ENCODE measurements around the gene RNPS1.
"Not testable (repeated sequence)": the region's sequence is repeated elsewhere in the genome, so short reads cannot be mapped to it uniquely, and the experiment has no call there.

Gene RNPS1

DNA sequence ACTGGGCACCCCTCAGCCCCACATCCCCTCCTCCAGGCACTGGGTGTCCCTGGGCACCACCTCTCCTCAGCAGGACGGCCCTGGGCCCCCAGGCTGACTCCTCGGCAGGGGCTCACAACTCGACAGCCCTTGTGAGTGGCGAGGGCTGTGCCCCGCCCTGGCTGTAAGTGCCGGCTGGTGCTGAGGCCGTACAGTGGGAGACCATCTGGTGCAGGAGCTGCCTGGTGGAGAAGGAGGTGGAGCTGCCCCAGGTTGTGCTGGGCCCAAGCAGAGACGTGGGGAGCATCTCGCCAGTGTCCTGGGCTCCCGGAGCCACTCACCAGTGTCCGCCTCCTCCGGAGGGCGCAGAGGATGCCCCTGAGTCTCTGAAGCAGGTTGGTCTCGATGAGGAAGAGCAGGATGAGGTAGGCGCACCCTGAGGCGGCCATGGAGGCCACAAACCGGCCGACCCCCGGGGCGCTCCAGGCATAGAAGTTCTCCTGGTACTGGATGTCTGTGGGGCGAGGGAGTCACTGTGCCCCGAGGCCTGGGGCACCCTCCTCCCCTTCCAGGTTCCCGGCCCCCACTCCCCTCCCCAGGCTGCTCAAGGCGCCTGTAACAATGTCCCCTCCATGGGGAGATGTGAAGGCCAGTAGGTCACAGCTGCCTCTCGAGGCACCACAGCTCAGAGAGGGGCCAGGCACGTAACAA is 15.1 kb upstream of the RNPS1 start:
- in situ Hi-C loops (cut with MboI; ENCODE audit: low sequenced_read_pairs), result no loop called here

DNA sequence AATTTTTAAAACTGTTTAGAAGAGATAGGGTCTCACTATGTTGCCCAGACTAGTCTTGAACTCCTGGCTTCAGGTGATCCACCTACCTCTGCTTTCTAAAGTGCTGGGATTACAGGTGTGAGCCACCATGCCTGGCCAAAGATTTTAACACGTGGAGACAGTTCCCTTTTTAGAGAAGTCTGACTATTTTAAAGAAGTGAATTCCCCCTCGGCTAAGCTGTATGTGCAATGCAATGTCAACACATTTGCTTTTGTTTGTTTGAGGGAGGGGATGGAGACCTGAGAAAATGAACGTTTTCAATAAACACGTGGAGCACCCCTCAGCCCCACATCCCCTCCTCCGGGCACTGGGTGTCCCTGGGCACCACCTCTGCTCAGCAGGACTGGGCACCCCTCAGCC is 14.3 kb upstream of the RNPS1 start:
- in situ Hi-C loops (cut with MboI; ENCODE audit: low sequenced_read_pairs), result no loop called here

DNA sequence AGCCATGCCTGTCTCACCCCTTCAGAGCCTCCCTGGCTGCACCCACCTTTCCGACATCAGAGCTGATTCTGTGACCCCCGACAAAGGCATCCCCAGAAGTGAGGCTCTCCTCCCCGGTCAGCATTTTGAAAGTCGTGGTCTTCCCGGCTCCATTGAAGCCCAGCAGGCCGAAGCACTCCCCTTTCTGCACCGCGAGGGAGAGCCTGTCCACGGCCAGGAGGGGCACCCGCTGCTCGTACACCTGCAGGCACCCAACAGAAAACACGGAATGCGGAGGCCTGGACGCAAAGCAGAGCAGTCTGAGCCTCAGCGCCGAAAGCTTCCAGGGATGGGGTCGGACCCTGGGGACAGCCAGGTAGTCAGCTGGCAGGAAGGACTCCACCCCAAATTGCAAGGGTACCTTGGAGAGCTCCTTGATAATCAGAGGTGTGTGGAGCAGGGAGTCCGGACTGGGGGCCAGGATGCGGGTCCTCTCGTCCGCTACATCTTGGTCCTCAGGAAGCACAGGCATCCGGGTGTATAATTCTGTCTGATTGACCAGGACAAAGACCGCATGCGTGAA is 13.1 kb upstream of the RNPS1 start:
- in situ Hi-C loops (cut with MboI; ENCODE audit: low sequenced_read_pairs), result no loop called here

DNA sequence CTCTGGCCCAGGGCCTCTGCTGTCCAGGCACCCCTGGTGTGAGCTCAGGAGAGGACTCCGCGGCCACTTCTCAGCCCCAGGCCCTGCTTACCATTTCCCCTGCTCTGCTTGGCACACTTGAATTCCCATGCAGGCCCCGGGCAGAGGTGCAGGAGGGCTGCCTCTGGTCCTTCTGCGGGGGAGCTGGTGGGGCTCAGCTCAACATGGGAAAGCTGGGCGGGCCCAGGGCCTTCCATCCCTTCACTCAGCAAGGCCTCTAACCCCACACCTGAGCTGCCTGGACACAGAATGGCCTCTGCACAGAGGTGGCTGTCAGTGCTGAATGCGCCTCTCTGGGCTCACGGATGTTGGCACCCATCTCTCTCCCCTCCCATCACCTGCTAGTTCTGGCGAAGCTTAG is 12.5 kb upstream of the RNPS1 start:
- in situ Hi-C loops (cut with MboI; ENCODE audit: low sequenced_read_pairs), result no loop called here

DNA sequence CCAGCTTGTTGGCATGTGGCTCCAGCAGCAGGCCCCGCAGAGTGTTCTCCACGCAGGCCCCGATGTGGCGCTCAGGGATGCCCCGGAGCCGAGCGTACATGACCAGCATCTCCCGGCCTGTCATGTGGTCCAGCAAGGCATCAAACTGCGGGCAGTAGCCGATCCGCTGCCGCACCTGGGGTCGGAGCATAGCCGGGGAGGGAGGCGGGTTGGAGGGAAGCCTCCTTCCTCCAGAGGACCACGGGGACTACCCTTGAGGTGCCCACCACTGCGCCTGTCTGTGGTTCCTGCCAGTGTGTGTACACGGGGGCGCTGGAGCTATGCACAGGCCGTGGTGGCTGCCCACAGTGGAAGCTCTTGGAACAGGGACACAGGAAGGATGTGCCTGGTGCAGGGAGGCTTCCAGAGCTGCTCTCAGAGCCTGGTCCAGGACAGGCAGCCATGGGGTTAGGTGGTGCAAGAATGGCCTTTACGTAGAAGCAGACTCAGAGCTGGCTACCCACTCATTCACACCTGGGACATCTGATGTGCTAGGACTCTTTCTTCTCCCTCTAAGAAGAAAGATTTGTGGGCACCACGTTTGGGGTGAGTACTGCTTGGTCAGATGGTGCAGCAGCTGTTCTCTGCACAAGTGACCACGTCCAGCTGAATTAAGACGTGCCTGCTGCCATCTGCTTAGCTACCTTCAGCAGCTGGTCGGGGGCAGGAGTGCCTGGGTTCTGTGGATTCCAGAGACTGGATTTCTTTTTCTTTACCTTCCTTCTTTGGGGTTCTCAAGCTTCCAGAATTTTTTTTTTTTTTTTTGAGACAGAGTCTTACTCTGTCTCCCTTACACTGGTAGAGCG is 11.3 kb upstream of the RNPS1 start:
- in situ Hi-C loops (cut with MboI; ENCODE audit: low sequenced_read_pairs), result no loop called here

DNA sequence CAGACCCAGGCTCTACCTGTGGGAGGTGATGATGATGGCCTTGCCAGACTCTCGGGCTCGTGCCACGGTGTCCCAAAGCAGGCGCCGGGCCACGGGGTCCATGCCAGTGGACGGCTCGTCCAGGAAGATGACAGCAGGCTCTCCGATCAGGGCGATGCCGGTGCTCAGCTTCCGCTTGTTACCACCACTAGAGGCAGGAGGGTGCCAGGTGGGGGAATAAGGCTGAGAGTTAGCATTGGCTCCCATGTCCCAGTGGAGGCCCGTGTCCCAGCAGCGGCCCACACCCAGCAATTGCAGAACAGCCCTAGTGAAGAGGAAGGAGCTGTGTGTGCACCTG is 10.3 kb upstream of the RNPS1 start:
- in situ Hi-C loops (cut with MboI; ENCODE audit: low sequenced_read_pairs), result no loop called here

DNA sequence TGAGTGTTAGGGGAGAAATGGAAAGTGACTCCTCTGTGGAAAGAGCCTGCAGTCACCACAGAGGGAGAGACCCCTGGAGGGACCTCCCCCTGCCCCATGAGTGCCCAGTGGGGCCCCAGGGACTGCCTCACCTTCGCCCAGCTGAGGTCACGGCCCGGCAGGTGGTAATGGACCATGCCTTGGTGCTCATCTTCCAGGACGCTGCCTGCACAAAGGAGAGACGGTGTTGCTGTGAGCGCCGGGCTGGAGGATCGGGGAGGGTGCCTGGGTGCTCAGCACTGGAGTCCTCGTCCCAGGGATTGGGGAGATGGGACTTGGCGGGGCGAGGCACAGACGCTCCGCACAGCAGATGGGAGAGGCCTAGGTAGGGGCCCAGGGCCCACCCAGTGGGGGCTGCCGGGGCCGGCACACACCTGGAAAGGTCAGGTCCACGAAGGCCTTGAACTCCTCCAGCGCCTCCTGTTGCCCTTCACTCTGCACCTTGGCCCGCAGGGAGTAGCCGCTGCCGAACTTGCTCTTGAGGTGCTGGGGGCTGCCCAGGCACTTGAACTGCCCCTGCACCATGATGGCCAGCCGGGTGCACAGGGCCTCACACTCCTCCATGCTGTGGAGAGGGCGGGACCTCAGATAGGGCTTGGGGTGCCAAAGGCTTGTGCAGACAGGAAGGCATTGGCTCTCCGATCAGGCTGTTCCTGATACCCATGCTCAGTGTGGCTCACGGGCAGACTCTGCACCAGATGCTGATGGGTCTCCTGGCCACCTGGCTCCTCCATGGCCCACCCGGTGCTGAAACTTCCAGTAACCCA is 9.7 kb upstream of the RNPS1 start:
- in situ Hi-C loops (cut with MboI; ENCODE audit: low sequenced_read_pairs), result no loop called here

DNA sequence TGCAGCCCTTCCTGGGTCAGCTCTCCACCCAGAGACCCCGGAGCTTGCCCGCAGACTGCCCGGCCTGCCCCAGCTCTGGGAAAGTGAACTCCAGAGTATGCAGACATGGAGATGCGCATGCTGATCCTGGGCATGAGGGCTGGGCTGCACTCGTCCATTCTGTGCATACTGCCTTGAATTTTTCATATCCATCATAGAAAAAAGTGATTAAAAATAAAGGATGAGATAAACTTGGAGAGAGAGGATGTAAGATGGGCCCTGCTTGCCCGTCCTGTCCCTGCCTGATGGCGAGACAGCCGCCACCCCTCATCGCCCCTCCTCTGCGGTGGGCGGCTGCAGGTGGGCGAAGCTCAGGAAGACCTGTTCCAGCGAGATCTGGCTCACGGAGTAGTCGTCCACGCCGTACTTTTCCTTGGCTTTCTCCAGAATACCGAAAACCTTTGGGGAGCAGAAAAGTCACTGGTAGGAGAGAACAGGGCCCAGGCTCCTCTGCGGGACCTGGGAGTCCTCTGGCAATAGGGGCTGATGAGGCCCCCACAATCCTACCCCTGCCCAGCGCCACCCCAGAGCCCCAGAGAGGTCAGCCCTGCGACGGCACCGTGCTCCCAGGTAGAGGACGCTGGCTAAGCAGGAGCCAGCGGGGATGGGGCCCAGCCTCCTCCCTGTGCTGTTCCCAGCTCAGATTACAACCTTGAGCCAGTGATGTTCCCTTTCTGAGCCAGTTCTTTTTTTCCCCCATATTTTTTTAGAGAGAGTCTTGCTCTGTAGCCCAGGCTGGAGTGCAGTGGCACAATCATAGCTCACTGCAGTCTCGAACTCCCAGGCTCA is 8.7 kb upstream of the RNPS1 start:
- in situ Hi-C loops (cut with MboI; ENCODE audit: low sequenced_read_pairs), result no loop called here

DNA sequence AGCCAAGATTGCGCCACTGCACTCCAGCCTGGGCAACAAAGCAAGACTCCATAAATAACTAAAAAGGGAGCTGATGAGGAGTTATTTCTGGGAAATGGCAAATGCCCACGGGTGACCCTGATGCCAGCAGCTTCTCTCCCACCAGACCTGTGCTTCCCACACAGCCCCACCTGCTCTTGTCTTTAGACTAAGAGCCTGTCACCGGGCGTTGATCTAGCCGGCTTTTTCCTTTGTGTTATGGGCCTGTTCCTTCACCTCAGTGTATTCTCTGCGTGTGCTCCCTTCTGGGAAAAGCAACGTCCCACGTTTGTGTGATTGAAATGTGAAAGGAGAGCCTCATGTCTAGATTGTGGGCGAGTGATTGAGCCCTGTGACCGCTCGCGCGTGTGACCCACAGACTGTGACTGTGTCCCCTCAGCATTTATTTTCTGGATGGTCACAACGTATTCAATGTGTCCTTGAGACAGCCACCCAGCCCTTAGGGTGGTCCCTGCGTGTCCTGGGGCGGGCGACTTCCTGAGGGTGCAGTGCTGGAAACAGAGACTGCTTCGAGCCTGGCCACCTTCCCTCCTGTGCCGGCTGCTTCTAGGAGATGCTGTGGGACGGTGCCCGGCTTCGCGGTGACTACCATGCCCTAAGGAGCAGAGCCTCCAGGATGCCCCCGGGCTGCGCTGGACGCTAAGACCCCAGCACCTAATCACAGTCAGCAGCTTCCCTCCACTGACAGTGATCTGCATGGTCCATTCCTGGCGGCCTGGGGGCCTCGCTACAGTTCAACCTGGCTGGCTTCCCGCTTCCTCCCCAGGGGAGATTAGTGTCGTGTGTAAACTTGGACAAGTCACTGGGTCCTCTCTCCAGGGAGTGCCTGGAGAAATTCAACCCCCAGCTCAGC is 7.8 kb upstream of the RNPS1 start:
- in situ Hi-C loops (cut with MboI; ENCODE audit: low sequenced_read_pairs), result no loop called here

DNA sequence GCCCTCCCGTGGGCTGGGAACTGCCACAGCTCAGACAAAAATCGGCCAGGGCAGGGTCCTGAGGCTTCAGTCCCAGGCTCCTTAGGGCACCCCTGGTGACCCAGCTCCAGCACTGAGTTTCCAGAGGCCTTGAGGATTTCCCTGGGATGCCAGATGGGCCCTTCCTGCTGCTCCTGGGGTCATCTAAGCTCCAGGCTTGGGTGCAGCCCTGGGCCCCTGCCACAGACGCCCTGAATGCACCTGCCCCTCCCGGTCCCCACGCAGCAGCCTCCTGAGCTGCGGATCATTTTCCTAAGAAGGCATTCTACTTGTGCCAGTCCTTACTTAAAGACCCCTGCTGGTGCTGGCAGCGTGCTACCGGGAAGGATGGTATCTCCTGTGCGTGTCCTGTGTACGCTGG is 6.0 kb upstream of the RNPS1 start:
- in situ Hi-C loops (cut with MboI; ENCODE audit: low sequenced_read_pairs), result no loop called here

DNA sequence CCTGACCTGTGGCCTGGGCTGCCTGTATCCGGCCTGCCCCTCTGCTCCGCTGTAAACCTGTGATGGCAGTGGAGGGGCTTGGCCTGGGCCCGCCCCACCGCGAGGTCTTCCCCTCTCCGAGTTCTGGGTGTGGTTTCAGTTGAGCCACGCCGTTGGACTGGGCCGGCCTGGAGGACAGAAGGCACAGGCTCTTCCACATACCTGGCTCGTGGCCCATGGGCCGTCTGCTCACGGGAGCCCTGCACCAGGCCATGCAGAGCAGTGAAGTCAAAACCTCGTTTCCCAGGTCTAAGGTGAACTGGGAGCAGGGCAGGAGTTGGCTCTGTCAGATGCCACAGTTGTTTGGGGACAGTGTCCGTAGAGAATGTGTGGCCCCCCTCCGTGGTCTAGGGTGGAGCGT is 5.6 kb upstream of the RNPS1 start:
- in situ Hi-C loops (cut with MboI; ENCODE audit: low sequenced_read_pairs), result no loop called here

DNA sequence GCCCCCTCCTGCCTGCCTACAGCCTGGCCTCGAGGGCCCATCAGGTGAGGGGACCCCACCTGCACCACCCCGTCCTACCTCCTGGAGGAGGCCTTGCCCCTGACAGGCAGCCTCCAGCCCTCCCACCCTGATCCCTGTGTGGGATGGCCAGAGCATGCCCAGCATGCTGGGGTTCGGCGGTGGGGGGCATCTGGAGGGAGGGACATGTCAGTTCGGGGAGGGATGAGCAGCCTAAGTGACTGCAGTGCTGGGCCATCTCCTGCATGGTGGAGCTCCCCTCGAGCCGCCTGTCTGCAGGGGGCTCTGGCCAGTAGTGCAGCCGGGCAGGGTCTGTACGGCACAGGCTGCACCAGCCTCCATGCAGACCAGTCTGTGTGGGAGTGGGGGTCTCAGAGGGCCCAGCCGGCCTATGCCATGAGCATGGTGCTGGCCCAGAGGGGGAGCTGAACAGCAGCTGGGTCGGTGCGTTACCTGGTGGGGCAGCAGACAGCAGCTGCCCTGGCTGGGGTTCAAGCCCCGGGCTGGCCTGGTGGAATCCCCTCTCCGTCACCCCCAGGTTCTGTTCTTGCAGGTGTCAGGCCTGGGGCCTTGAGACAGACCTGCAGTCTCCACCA is 4.0 kb upstream of the RNPS1 start:
- in situ Hi-C loops (cut with MboI; ENCODE audit: low sequenced_read_pairs), result no loop called here

DNA sequence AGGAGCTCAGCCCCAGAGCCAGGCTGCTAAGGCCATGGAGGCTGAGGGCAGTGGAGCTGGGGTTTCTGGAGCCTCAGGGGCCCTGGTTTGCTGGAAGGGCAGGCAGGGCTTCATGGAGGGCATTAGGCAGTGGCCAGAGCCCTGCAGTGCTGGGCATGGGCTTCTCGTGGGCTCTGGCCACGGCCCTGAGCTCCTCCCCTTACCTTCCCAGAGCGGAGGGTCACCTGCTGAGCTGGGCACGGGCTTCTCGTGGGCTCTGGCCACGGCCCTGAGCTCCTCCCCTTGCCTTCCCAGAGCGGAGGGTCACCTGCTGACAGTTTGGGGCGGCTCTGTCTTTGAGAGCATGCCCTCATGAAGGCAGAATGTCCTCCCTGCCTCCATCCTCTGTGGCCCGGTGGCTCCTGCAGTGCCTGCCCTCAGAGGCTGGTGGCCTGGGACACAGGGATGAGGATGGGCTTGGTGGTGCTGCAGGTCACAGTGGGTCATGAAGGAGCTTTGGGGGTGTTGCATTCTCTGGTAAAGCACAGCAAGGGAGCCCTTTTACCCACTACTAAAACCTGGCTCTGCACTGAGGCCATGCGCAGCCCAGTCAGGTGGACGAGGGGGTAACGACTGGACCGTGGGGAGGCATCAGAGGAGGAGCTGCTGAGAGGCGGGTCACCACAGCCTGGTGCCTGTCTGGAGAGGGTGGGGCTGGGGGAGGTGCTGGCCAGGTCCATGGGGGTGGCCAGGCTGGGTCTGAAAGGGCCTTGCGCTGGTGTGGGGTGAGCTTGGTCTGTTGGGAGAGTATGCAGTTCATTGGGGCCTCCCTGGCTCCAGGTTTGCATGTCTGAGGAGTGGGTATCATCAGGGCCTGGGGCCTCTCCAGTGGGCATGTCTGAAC is 2.9 kb upstream of the RNPS1 start:
- in situ Hi-C loops (cut with MboI; ENCODE audit: low sequenced_read_pairs), result no loop called here

DNA sequence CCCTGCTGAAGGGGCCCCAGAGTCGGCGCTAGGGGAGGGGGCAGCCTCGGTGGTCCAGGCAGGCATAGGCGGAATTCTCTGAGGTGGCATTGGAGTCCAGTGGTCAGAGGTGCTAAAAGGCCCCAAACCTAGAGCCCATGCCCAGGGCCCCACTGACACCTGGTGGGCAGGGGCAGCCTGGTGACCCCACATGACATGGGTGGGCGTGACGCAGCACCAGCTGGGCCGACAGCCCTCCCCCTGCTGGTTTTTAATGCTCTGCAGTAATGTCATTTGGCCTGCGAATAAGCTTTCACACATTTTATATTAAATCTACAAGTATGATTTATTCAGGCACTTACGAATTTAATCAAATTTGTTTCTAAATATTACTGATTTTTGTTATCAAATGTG is 2.1 kb upstream of the RNPS1 start:
- in situ Hi-C loops (cut with MboI; ENCODE audit: low sequenced_read_pairs), result no loop called here

DNA sequence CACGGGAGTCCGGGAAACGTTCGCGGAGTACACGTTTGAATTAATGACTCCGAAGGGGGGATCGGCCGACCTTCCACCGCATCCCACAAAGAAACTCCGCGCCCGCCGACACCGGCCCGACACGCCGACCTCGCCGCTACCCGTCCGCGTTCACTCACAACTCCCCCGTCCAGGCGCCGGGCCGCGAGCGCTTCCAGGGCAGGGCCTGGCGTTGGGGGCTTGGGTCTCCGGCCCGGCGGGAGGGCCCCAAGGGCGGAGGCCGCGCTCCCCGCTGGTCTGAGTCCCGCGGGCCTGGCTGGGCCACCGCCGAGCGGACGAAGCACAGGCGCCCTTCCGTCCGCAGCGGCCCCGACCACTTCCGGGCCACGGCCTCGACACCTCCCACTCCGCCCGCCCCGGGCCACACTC is 417 bp downstream of the RNPS1 start:
- in situ Hi-C loops (cut with MboI; ENCODE audit: low sequenced_read_pairs), result not testable (repeated sequence)

DNA sequence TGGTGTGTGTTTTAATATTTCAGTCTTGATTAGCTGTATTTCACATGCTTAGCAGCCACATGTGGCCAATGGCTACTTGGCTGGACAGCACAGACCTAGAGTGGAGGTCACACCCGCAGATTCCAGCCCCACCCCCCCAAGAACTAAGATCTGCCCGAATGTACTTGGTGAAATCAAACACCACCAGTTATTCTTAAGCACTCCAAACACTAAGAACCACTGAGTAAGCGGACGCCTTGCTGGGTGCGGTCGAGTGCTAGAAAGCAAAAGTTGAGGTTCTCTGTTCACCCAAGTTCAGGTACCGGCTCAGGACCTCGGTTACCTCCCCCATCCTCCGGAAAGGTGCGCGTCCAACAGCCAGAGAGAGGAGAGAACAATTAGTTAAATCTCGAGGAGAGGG is 1.0 kb downstream of the RNPS1 start:
- in situ Hi-C loops (cut with MboI; ENCODE audit: low sequenced_read_pairs), result not testable (repeated sequence)

DNA sequence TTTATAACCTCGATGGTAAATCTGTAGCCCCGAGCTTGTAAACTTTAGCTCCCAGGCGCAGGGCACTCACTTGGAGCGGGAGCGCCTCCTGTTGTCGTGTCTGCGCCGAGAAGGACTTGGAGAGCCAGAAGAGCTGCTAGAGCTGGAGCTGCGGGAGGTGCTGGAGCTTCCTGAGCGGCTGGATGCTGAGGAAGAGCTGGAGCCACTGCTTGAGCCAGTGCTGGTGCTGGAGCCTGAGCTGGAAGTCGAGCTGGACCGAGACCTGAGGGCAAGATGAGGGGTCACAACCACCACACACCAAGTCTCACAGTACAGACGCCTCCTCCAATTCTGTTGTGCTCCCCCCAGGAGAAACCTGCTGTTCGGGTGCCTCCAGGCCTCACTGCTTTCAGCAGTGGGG is 4.9 kb downstream of the RNPS1 start:
- in situ Hi-C loops (cut with MboI; ENCODE audit: low sequenced_read_pairs), result not testable (repeated sequence)

DNA sequence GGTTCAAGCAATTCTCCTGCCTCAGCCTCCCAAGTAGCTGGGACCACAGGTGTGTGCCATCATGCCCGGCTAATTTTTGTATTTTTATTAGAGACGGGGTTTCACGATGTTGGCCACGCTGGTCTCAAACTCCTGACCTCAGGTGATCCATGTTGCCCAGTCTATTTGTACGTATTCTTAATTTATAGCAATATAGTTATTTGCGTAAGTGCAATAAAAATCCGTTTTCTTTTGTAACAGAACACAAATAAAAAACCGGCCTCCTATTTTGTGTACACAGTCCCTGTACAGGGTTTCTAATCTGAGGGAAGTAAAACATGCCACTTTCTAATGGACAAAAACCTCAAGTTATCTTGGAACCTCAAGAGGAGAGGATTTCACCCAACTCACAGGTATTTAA is 7.7 kb downstream of the RNPS1 start:
- in situ Hi-C loops (cut with MboI; ENCODE audit: low sequenced_read_pairs), result no loop called here
